T-helper 1 cell treated with Interleukin-12 subunit alpha and Interleukin-12 subunit beta and Interleukin-4 antibody, amounts not matched to agents 30 ng/mL and 1 ng/mL, for 36 hours (primary cell): ENCODE data around the gene FBXW12. TPM values are rescaled to one million over a fixed set of nuclear protein-coding genes. Genes with fewer than 3 reads are reported as not detected.

Experiments
- intact Hi-C: fragments of 100-400 bp; cut with micrococcal nuclease; formaldehyde crosslinking; loops from one replicate; pipeline ENCODE4 v1.15.1; 2024
- total RNA-seq: library from RNA; stranded (reverse); gene quantifications from 2 replicates; pipeline ENCODE4 v1.2.3, GENCODE V29; 2022

FBXW12 gene
- total RNA-seq, 1 donor from 2014 or later: not detected

DNA sequence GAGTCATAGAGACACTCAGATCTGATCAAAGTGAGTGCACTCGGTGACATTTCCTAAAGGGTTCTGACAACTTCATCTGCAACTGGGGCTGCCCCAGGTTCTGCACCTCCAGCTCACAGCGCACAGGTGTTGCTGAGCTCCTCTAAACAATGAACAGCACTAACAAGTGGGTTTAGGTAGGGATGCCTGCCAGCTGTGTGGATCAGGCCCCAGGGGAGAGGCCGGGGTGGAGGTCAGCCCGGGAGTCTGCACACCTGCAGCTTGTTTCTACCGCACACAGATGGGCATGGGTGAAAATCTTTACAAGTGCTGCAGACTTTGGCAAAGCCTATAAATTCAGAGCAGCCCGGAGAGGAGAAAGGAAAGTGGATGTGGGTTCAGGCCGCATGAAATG is 355 bp downstream of the FBXW12 start:
- intact Hi-C loops: no loop called here

DNA sequence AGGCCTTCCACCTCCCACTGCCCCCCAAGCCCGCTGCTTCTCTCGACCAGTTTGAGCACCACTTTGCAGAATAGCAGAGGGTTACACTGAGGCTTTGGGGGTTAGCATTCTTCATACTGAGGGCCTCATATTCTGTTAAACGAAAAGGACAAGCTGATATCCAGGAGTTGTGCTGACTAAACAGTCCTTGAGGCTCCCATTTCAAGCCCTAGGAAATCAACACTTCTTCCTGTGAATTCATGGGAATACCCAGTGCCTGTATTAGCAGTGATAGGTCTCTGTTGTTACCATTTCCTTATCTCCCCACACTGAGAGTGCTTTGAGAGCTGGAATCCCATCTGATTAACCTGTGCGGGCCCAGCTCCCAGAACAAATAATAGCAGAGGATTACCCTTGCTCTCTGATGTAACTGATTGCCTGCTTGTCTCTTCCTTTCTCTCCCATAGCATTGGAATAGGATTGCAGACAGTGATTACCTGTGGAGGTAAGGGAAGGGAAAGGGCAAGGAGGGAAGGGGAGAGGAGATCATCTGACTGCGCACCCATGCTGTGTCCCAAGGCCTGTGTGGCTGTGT is 930 bp downstream of the FBXW12 start:
- intact Hi-C loops: no loop called here

DNA sequence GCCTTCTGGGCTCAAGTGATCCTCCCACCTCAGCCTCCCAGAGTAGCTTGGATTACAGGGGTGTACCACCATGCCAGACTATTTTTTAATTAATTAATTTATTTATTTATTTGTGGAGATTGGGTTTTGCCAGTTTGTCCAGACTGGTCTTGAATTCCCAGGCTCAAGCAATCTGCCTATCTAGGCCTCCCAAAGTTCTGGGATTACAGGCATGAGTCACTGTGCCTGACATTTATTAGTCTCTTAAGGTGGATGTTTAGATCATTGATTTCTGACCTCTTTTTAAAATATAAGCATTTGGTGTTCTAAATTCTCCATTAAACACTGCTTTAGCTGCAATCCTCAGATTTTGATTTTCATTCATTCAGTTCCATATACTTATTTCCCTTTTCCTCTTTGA is 15.6 kb downstream of the FBXW12 start:
- intact Hi-C loops: no loop called here

GRCh38 chr3:48388966-48389365 is 16.9 kb downstream of the FBXW12 start:
- intact Hi-C loops: no loop called here

DNA sequence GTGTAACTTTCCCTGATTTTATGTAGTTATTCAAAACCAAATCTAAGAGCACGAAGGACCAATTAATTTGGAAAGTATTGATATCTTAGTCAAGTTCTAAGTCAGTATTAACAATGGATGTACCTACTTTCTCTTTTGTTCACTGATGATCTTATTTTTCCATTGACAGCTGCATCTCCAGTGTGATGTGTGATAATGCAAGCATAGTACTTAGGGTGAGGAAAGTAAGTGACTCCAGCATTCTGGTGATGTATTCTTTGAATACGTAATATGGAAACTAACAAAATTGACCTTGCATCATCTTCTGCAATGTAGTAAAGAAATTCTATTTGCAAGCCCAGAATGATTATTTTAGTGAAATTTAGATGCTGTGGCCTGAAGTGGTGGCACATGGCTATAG is 22.4 kb downstream of the FBXW12 start:
- intact Hi-C loops: no loop called here

DNA sequence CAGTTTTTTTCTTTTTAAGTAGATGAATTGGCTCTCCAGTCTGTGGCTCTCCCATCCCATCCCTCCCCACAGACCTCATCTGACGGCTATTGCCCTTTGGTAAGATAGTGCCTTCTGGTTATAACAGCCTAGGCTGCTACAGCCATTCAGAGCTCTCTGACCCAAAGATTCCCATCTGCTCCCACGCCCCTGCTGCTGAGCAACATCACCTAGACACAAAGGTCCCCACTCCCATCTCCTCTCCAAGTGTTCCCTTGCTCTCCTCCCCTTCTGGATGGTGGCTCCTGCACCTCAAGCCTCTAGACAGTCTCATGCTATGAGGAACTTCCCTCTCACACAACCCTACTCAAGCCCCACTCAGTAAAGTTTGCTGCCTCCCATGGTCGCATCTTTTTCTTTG is 23.7 kb downstream of the FBXW12 start:
- intact Hi-C loops: no loop called here

DNA sequence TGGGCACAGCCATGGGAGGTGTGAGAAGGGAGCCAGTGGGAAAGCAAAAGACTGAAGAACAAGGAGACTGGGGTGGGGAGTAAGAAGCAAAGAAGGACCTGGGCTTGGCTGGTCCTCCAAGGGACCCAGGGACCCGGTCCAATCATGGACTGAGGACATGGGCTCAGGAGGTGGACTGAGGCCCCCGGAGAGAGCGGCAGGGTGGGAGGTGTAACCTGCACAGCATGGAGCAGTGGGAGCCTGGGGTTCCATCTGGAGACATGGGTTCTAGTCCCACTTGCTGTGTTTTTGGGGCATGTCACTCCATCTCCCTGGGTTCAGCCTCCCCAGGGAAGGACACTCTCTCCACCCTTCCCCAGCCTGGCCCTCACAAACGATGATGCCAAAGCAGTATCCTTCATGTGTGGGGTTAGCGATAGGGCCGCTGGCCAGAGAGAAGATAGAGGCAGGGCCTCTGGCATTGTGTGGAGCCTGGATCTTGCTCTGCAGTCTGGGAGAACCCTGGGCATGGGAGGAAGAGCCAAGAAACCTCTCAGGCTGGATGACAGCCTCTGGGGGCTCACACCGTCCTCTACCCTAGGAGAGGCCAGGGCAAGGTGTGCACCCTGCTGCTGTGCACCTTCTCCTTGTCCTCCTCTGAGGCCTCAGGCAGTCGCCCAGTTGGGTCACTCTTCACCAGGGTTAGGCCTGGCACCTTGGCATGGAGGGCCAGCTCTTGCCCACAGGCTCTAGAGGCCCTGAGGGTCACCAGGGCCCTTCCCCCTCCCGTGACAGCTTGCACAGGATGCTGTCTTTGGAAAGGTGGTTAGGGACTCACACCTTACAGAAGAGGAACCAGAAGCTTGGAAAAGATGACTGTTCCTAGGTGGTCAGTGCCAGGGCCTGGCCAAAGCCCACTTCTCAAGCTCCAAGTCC is 26.0 kb downstream of the FBXW12 start:
- intact Hi-C loops: no loop called here

GRCh38 chr3:48398701-48399386 is 26.8 kb downstream of the FBXW12 start:
- intact Hi-C loops: no loop called here

DNA sequence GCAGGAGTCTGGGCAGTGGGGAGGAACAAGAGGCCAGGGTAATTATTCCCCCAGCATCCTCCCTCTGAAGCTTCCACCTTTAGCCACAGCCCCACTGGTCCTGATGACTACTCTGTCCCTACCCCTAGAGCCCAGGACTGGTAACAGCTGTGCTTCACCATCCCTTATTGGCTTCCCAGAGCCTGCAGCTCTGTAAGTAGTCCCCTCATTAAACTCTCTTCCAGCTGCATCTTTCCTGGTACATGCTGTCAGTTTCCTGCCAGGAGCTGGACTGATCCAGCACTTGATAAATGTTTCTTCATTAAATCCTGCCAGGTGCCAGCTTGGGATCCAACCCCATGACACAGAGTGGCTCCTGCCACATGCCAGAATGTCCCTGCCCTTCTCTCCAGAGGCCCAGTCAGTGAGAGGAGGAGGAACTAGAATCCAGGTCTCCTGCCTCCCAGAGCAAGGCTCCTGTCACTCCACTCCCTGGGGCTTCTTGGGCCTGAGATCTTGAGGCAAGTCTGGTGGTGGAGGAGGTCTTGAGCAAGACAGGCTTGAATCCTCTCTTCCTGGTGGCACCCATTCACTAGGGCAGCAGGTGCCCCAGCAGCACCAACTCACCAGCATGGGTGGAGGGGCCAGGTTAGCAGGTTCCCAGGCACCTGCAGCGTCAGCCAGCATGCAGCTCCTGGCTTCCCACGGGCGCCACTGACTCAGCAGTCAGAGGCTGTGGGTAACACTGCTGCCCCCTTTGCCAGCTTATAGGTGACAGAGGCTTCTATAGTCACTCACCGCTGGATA is 27.6 kb downstream of the FBXW12 start:
- intact Hi-C loops: loop anchor here (5.0 kb wide), 1 partner anchor 338 kb away; no protein-coding TSS in a partner anchor

DNA sequence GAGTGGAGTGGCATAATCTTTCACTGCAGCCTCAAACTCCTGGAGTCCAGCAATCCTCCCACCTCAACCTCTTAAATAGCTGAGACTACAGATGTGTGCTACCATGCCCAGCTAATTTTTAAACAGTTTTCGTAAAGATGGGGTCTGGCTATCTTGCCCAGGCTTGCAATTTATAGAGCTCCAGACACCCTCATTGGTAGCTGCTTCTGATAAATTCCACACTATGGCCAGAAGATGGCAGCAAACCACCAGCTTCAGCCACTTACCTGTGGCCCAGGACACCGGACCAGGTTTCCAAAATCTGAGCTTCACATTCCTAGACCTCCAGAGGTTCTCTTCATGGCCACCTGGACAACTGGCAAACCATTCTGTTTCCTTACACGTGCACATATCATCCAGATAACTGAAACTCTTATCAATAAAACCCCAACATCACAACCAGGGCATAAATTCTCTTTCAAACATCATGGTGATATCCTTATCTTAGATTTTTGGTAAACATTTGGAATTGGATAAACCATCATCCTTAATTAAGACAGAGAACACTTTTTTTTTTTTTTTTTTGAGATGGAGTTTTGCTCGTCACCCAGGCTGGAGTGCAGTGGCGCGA is 28.9 kb downstream of the FBXW12 start:
- intact Hi-C loops: loop anchor here (1.0 to 5.0 kb wide), 10 partner anchors 35 to 336 kb away; partner anchors contain the start of genes CCDC51, NCKIPSD, SLC26A6 and TMA7

DNA sequence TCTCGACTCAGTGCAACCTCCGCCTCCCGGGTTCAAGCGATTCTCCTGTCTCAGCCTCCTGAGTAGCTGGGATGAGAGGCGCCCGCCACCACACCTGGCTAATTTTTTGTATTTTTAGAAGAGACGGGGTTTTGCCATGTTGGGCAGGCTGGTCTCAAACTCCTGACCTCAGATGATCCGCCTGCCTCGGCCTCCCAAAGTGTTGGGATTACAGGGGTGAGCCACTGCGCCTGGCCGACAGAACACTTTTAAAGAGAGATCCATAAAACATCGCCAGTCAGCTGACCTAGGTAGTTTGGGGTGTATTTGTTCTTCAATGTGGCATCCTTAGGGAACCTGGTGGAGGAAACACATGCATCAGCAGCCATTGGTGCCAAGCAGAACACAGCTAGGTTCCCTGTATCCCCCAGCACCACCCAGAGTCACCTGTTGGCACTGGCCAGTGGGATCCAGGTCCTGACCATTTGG is 29.4 kb downstream of the FBXW12 start:
- intact Hi-C loops: loop anchor here (1.0 to 5.0 kb wide), 10 partner anchors 35 to 336 kb away; partner anchors contain the start of genes CCDC51, NCKIPSD, SLC26A6 and TMA7

- intact Hi-C loops: loop anchor here (5.0 kb wide), 1 partner anchor 335 kb away; no protein-coding TSS in a partner anchor
Measured at GRCh38 chr3:48402281-48402732, 30.3 kb downstream of the FBXW12 start.

DNA sequence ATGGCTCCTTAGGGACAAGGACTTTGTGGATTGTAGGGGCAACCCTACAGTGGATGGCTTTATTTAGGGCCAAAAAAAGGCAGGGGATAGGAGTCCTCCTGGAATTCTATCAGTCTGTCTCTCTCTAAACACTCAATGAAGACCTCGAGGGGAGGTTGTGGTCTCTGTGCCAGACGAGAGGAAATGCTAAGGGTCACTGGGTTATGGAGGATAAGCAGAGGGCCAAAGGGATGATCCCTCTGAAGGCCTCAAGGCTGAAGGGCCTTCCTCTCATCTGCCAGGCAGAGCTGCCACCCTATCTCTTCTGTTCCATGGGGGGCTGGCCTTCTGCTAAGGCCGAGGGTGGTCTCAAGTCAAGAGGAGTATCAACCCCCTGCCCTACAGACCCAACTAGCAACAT is 30.9 kb downstream of the FBXW12 start:
- intact Hi-C loops: loop anchor here (5.0 kb wide), 1 partner anchor 334 kb away; no protein-coding TSS in a partner anchor

DNA sequence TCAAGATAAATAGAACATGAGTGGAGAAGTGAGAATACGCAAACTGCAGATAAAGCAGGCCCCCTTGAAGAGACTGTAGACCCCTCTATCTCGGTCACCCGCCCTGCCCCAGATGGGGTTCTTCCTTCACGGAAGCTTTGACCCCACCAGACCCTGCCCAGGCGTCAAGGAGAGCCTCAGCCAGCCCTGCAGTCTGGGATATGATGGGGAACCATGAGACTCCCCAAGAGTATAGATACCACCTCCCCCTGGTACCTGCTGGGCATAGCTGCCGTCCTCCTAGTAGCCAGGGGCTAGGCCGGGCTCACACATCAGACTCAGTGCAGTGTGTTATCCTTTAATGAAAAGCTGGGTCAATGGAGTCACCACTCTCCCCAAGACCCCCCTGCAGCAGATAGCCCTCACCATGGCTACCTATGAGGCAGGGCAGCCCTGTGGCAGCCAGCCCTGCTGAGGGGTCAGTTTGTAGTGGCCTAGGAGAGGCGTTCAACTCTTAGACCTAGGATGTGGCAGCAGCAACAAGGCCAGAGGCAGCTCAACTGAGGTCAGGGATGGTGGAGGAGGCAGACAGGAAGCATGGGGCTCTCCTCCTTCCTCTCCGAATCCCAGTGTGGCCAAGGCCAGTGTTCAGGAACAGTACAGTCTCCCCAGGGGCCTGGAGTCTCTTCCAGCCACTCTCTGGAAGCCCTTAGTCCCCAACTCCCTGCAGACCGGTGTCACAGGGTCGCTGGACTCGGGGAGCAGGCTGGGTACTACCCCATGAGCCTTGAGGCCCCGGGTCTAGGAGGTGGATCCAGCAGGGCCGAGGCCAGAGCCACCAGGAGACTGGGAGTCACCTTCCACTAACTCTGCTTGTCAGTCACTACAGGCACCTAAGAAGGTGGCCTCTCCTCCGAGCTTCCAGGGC is 31.8 kb downstream of the FBXW12 start:
- intact Hi-C loops: loop anchor here (5.0 kb wide), 1 partner anchor 334 kb away; no protein-coding TSS in a partner anchor

GRCh38 chr3:48404440-48405342 is 32.7 kb downstream of the FBXW12 start:
- intact Hi-C loops: loop anchor here (5.0 kb wide), 1 partner anchor 333 kb away; no protein-coding TSS in a partner anchor

GRCh38 chr3:48405343-48405881 is 33.4 kb downstream of the FBXW12 start:
- intact Hi-C loops: no loop called here

- intact Hi-C loops: no loop called here
Measured at GRCh38 chr3:48405971-48406370, 34.0 kb downstream of the FBXW12 start.
